IPS-20b (cell line): ENCODE data around the gene CLECL1.
"Not testable (repeated sequence)": the region's sequence is repeated elsewhere in the genome, so short reads cannot be mapped to it uniquely, and the experiment has no call there.

Experiments
- H3K27ac ChIP-seq: one replicate; pipeline ENCODE4 v1.5.1; 2013; ENCODE audit warnings: low read length
- H3K27me3 ChIP-seq: 2 replicates; pipeline ENCODE4 v1.6.1; 2013; ENCODE audit warnings: mild to moderate bottlenecking, low read length, inconsistent platforms; ENCODE audit not compliant: insufficient read depth
- H3K36me3 ChIP-seq: 2 replicates; pipeline ENCODE4 v1.6.1; 2013; ENCODE audit warnings: low read depth, mild to moderate bottlenecking, inconsistent platforms, low read length, moderate library complexity; ENCODE audit not compliant: insufficient read depth
- H3K4me1 ChIP-seq: 2 replicates; pipeline ENCODE4 v1.6.1; 2013; ENCODE audit warnings: mild to moderate bottlenecking, control low read depth, inconsistent platforms, low read length, moderate library complexity; ENCODE audit not compliant: insufficient read depth
- H3K4me3 ChIP-seq: 2 replicates; pipeline ENCODE4 v1.5.1; 2013; ENCODE audit warnings: mild to moderate bottlenecking, low read length, inconsistent platforms
- H3K9ac ChIP-seq: 2 replicates; pipeline ENCODE4 v1.6.1; 2013; ENCODE audit warnings: low read depth, mild to moderate bottlenecking, inconsistent platforms, low read length, moderate library complexity
- H3K9me3 ChIP-seq: 2 replicates; pipeline ENCODE4 v1.6.1; 2013; ENCODE audit warnings: mild to moderate bottlenecking, low read depth, low read length, inconsistent platforms; ENCODE audit not compliant: insufficient read depth

Gene CLECL1

GRCh38 chr12:9682508-9682907 lies 50.4 kb downstream of the CLECL1 start:
- not testable (repeated sequence) for H3K27ac ChIP-seq, H3K4me1 ChIP-seq, H3K9me3 ChIP-seq, H3K4me3 ChIP-seq, H3K9ac ChIP-seq, H3K27me3 ChIP-seq
- 0 out of 2 replicates have a peak, but pooled peaks cover 15% of the 10 kb centered on the region for H3K36me3 ChIP-seq

- H3K36me3 ChIP-seq, result no peaks in the 10 kb centered on the region
- H3K9me3 ChIP-seq, result no peaks in the 10 kb centered on the region; the same call in 1 of the 2 replicates
- no peak overlapping the region for H3K9ac ChIP-seq
- no peak overlapping the region for H3K27ac ChIP-seq
- H3K27me3 ChIP-seq, result no peaks in the 10 kb centered on the region
- no peaks in the 10 kb centered on the region for H3K4me1 ChIP-seq
- no peak overlapping the region for H3K4me3 ChIP-seq
These were observed 58.7 kb downstream of the CLECL1 start for GRCh38 chr12:9674226-9674590.

- H3K4me3 ChIP-seq, result no peak overlapping the region
- H3K4me1 ChIP-seq, result no peaks in the 10 kb centered on the region
- no peaks in the 10 kb centered on the region; the same call in 1 of the 2 replicates for H3K9me3 ChIP-seq
- H3K9ac ChIP-seq, result no peak overlapping the region
- no peaks in the 10 kb centered on the region for H3K27me3 ChIP-seq
- no peaks in the 10 kb centered on the region for H3K36me3 ChIP-seq
- no peak overlapping the region for H3K27ac ChIP-seq
These were observed 59.3 kb downstream of the CLECL1 start for GRCh38 chr12:9673404-9674225.
